HEK293T (cell line): ENCODE results near the gene KRT6B.

ENCODE experiments used
- CTCF ChIA-PET: fragments of 350-600 bp; formaldehyde crosslinking; extraction: SDS; loops from one replicate; lab custom pipeline; 2021; ENCODE audit warnings: antibody characterized with exemption, inconsistent platforms; lab: Yijun Ruan, JAX
- POLR2A ChIA-PET: fragments of 350-600 bp; formaldehyde crosslinking; extraction: SDS; loops from one replicate; lab custom pipeline; 2020; ENCODE audit warnings: antibody characterized with exemption, inconsistent platforms; lab: Yijun Ruan, JAX
- DNase-seq: peaks from one replicate; pipeline ENCODE4 v3.0.0; 2012; ENCODE audit warnings: mixed read lengths; ENCODE audit errors: extremely low spot score
- ARNT ChIP-seq: fragments of 450-650 bp; IDR thresholded peaks from 2 replicates; pipeline ENCODE4 v1.6.1; 2017; ENCODE audit warnings: mild to moderate bottlenecking
- BHLHE40 ChIP-seq: fragments of 450-650 bp; IDR thresholded peaks from 2 replicates; pipeline ENCODE4 v1.6.1; 2016; ENCODE audit warnings: mild to moderate bottlenecking, moderate library complexity, borderline replicate concordance
- CTBP1 ChIP-seq: fragments of 450-650 bp; IDR thresholded peaks from 2 replicates; pipeline ENCODE4 v1.6.1; 2016; ENCODE audit warnings: borderline replicate concordance
- ELF4 ChIP-seq: fragments of 450-650 bp; IDR thresholded peaks from 2 replicates; pipeline ENCODE4 v1.6.1; 2017; ENCODE audit warnings: antibody characterized with exemption
- FOXA1 ChIP-seq: fragments of 450-650 bp; IDR thresholded peaks from 2 replicates; pipeline ENCODE4 v1.6.1; 2016; ENCODE audit warnings: mild to moderate bottlenecking
- FOXK2 ChIP-seq: fragments of 450-650 bp; IDR thresholded peaks from 2 replicates; pipeline ENCODE4 v1.6.1; 2016; ENCODE audit warnings: mild to moderate bottlenecking
- FOXM1 ChIP-seq: fragments of 450-650 bp; IDR thresholded peaks from 2 replicates; pipeline ENCODE4 v1.6.1; 2017; ENCODE audit warnings: mild to moderate bottlenecking, borderline replicate concordance
- HDGF ChIP-seq: fragments of 450-650 bp; IDR thresholded peaks from 2 replicates; pipeline ENCODE4 v1.6.1; 2017; ENCODE audit warnings: antibody characterized with exemption, borderline replicate concordance
- L3MBTL2 ChIP-seq: fragments of 450-650 bp; conservative IDR thresholded peaks from 2 replicates; pipeline ENCODE4 v1.6.1; 2016; ENCODE audit warnings: mild to moderate bottlenecking
- LEF1 ChIP-seq: fragments of 450-650 bp; IDR thresholded peaks from 2 replicates; pipeline ENCODE4 v1.6.1; 2017; ENCODE audit warnings: mild to moderate bottlenecking, borderline replicate concordance
- NFRKB ChIP-seq: fragments of 450-650 bp; IDR thresholded peaks from 2 replicates; pipeline ENCODE4 v1.6.1; 2016; ENCODE audit warnings: mild to moderate bottlenecking, moderate library complexity
- SP1 ChIP-seq: fragments of 450-650 bp; IDR thresholded peaks from 2 replicates; pipeline ENCODE4 v1.6.1; 2017
- SUZ12 ChIP-seq: fragments of 450-650 bp; IDR thresholded peaks from 2 replicates; pipeline ENCODE4 v1.6.1; 2016; ENCODE audit warnings: mild to moderate bottlenecking
- TARDBP ChIP-seq: fragments of 450-650 bp; IDR thresholded peaks from 2 replicates; pipeline ENCODE4 v1.6.1; 2016
- ZNF384 ChIP-seq: fragments of 450-650 bp; IDR thresholded peaks from 2 replicates; pipeline ENCODE4 v1.6.1; 2016
- TF ChIP-seq, protein P1 (sequence below): fragments of 450-650 bp; IDR thresholded peaks from 2 replicates; pipeline ENCODE4 v1.6.1; 2016

The KRT6B gene

DNA sequence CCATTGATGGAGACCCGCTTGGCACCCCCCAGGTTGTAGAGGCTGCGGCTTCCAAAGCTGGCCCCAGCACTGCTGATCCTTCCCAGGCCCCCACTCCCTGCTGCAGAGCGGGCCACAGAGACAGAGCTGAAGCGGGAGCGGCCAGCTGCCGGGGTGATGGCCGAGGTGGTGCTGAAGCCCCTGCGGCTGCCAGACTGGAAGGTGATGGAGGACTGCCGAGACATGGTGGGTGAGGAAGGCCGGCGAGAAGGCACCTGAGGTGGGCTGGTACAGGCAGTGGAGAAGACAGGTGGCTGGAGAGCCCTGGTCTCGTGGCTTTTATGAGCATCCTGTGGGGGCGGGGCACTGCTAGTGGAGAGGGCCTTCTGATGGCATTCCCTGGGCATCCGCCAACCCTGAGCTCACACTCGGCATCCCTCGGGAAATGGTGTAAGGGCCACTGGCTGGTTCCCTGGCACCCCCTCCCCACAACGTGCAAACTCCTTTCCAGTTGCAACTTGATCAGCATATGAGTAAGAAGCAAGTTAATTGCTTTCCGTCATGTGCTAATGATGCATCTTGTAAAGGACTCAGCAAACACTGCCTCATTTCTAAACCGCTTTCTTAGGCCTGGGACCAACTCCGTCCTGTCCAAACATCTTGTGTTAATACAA is 17.7 kb downstream of the KRT6B start, which contains the start of gene KRT75:
Gene KRT75, minus strand, starts transcription at position 291 of the 653 bp plus-strand sequence. Its CDS starts 67 bp downstream, at position 224.
- no peak for DNase-seq
- POLR2A ChIA-PET: no interaction called here
- CTCF ChIA-PET: no interaction called here
- no peak for TF ChIP-seq ELF4
- TF ChIP-seq LEF1: no peak
- no peak for TF ChIP-seq CTBP1
- no peak for TF ChIP-seq SUZ12

DNA sequence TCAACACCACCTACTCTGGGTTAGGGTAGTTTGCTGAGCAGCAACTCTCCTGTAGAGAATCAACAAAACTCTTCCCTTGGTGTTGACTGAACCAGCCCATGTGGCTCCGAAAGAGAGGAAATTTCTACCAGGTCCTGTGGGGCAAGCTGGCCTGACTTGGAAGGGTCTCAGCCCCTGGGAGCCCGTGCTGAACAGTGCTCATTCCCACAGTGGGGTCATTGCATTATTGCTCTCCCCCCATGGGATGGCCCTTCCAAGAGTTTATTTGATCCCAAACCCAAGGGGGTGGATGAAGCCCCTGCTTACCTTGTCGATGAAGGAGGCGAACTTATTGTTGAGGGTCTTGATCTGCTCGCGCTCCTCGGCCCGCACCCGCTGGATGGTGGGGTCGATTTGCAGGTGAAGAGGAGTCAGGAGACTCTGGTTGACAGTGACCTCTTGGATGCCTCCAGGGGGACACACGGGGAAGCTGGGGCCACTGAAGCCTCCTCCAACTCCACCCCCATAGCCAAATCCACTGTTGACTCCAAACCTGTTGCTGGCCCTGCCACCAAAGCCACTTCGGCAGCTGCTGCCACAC is 18.4 kb downstream of the KRT6B start:
- CTCF ChIA-PET: no interaction called here
- no peak for DNase-seq
- TF ChIP-seq, protein P1, sequence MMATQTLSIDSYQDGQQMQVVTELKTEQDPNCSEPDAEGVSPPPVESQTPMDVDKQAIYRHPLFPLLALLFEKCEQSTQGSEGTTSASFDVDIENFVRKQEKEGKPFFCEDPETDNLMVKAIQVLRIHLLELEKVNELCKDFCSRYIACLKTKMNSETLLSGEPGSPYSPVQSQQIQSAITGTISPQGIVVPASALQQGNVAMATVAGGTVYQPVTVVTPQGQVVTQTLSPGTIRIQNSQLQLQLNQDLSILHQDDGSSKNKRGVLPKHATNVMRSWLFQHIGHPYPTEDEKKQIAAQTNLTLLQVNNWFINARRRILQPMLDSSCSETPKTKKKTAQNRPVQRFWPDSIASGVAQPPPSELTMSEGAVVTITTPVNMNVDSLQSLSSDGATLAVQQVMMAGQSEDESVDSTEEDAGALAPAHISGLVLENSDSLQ: no peak
- no peak for TF ChIP-seq HDGF
- no peak for TF ChIP-seq SP1
- no peak for TF ChIP-seq SUZ12
- TF ChIP-seq ZNF384: no peak
- no peak for TF ChIP-seq LEF1
- TF ChIP-seq FOXK2: no peak
- TF ChIP-seq ELF4: no peak
- no peak for TF ChIP-seq NFRKB
- TF ChIP-seq CTBP1: no peak
- TF ChIP-seq BHLHE40: no peak
- TF ChIP-seq L3MBTL2: no peak
- TF ChIP-seq TARDBP: no peak
- no peak for TF ChIP-seq ARNT
- no peak for TF ChIP-seq FOXA1
- TF ChIP-seq FOXM1: no peak
- POLR2A ChIA-PET: no interaction called here

DNA sequence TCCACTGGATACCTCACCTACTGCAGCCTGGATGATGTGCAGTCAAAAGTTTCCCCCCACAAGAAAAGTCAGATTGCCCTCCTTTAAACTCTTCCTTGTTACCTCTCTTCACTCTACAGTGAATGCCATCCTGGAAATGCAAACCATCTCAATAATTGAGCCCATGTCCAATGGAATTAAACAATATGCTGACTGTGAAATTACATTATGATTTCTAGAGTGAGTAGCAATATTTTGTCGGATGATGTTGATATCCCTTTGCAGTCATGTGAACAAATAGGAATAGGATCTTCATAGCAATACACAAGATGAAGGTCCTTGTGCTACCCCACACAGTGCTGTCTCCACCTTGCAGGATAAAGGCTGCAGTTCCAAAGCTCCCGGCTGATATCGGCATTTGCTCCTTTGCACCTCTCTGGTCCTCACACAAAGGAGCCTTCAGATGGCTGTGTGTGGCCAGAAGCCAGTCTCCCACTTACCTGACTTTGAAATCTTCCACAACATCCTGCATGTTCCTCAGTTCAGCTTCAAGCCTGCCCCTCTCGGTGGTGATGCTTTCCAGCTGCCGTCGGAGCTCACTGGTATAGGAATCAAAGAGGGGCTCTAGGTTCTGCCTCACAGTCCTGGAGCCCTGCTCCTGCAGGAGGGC is 19.3 kb downstream of the KRT6B start:
- ChIA-PET CTCF (no interaction called here), POLR2A (no interaction called here)
- no peak for DNase-seq
- TF ChIP-seq FOXA1 (no peak), LEF1 (no peak), SUZ12 (no peak), TARDBP (no peak), HDGF (no peak), ELF4 (no peak)
- TF ChIP-seq, protein P1: no peak

DNA sequence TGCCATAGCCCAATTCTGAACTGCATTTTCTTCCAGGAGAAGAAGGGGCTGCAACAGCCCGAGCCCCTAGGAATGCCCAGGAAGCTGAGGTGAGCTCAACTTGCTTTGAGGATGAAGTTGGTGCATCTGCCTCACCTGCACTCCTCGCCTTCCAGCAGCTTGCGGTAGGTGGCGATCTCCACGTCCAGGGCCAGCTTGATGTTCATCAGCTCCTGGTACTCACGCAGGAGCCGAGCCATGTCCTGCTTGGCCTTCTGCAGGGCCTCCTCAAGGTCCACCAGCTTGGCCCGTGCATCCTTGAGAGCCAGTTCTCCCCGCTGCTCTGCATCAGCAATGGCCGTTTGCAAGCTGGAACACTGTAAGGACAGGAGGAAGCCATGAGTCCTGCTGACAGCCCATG is 23.8 kb downstream of the KRT6B start:
- TF ChIP-seq NFRKB (no peak), ARNT (no peak), ZNF384 (no peak), HDGF (no peak), FOXA1 (no peak), CTBP1 (no peak), TARDBP (no peak), SP1 (no peak), FOXK2 (no peak), ELF4 (no peak), L3MBTL2 (no peak), FOXM1 (no peak), SUZ12 (no peak), BHLHE40 (no peak), LEF1 (no peak)
- TF ChIP-seq, protein P1: no peak
- DNase-seq: no peak
- ChIA-PET CTCF (no interaction called here), POLR2A (no interaction called here)

DNA sequence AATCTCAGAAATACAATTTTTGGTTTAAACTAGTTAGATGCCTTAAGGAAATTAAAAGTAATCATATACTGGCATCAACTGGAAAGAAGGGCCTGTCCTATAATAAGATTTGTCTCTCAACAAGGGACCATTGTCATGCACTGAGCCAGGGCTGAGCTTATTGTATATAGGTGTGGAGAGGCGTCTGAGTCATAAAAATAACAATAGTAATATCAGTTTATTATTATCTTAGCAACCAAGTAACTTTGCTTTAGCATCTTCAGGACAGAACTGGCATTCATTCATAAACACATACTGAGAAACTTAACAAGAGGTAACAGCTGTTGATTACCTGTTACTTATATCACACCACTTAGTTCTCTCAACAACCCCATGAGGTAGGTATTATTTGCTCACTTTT is 24.9 kb downstream of the KRT6B start:
- POLR2A ChIA-PET: no interaction called here
- CTCF ChIA-PET: interaction anchor here (0.5 kb wide), 1 partner anchor 194 kb away, joined by 5 read pairs; no protein-coding TSS in a partner anchor
- no peak for DNase-seq
- no peak for TF ChIP-seq NFRKB
- TF ChIP-seq LEF1: no peak
- TF ChIP-seq SUZ12: no peak
- no peak for TF ChIP-seq CTBP1
- no peak for TF ChIP-seq FOXA1
- no peak for TF ChIP-seq ELF4
- no peak for TF ChIP-seq TARDBP
- no peak for TF ChIP-seq L3MBTL2
- no peak for TF ChIP-seq ARNT
- no peak for TF ChIP-seq FOXM1
- no peak for TF ChIP-seq FOXK2
- no peak for TF ChIP-seq HDGF
- no peak for TF ChIP-seq SP1
- TF ChIP-seq BHLHE40: no peak
- TF ChIP-seq, protein P1: no peak
- no peak for TF ChIP-seq ZNF384
